Measurements from ENCODE around the gene ACIN1. TPM values are rescaled to one million over a fixed set of nuclear protein-coding genes. Genes with fewer than 3 reads are reported as not detected.
A peak's percentile ranks its signal among the peaks of the same experiment; 100 is the strongest.

The ACIN1 gene
- total and polyA plus RNA-seq, 2 of the 8 experiments (the other 6 are each of a cell fraction or from before 2014, with no cell fraction given): 132 to 233 TPM

- CTCF ChIA-PET (ENCODE audit: partially characterized antibody): interaction anchor here (0.7 to 1.0 kb wide), 3 partner anchors 19 to 72 kb away, joined by 3 to 4 read pairs (median 3); no protein-coding TSS in a partner anchor
- Histone ChIP-seq H3K23me2 (ENCODE audit: low read depth, low read length) (no peaks in the 10 kb centered on the region; the same call in 1 of the 2 replicates), H3K79me2 (ENCODE audit: control insufficient read depth in 1 of 2, insufficient read depth in 2 of 2, low read length in 2 of 2) (no peaks in the 10 kb centered on the region), H2BK15ac (ENCODE audit: low read length) (0 out of 2 replicates have a peak overlapping the region, but pooled peaks have one; percentile 32), H3K14ac (ENCODE audit: insufficient read length) (no peak overlapping the region), H3K36me3 (ENCODE audit: control insufficient read depth in 2 of 4, insufficient read depth in 4 of 4, low read length in 3 of 4) (no peaks in the 10 kb centered on the region), H4K91ac (replicated peaks; ENCODE audit: insufficient read length, low read length) (no peak overlapping the region), H3K23ac (ENCODE audit: insufficient read length) (no peak overlapping the region), H4K20me1 (replicated peaks in 1 of 2; ENCODE audit: control insufficient read depth in 1 of 2, insufficient read depth in 2 of 2, low read length in 2 of 2) (no peaks in the 10 kb centered on the region), H2BK120ac (replicated peaks; ENCODE audit: low read depth, low read length) (no peak overlapping the region), H3K4ac (replicated peaks; ENCODE audit: insufficient read length, low read depth, low read length) (no peak overlapping the region), H2BK20ac (ENCODE audit: low read length) (no peak overlapping the region), H3K56ac (replicated peaks; ENCODE audit: insufficient read length, low read depth, low read length) (no peak overlapping the region), H3K18ac (ENCODE audit: extremely low read depth, low read length) (no peak overlapping the region), H3K4me3 (ENCODE audit: extremely low read depth in 1 of 4, insufficient read depth in 2 of 4, low read depth in 3 of 4, low read length in 4 of 4) (no peak overlapping the region), H3K27ac (ENCODE audit: low read depth, low read length) (no peak overlapping the region), H3K4me2 (ENCODE audit: insufficient read depth in 1 of 2, low read depth in 2 of 2, low read length in 2 of 2) (no peak overlapping the region), H2BK5ac (ENCODE audit: low read depth, low read length) (no peak overlapping the region), H3K27me3 (replicated peaks in 1 of 4; ENCODE audit: control insufficient read depth in 3 of 4, extremely low read depth in 1 of 4, insufficient read depth in 3 of 4, low read length in 3 of 4) (peaks cover 0 to 3% (median 0%) of the 10 kb centered on the region in 4 experiments; a peak in 2 of 7 replicates), H3K79me1 (ENCODE audit: low read depth, low read length) (no peaks in the 10 kb centered on the region), H2BK12ac (ENCODE audit: low read depth, low read length) (no peak overlapping the region), H2AFZ (ENCODE audit: low read length) (no peak overlapping the region), H3K9ac (replicated peaks in 1 of 4; ENCODE audit: extremely low read depth in 1 of 4, low read depth in 3 of 4, low read length in 3 of 4) (no peak overlapping the region), H4K5ac (ENCODE audit: insufficient read length, low read depth, low read length) (no peak overlapping the region), H3K4me1 (replicated peaks in 1 of 4; ENCODE audit: control insufficient read depth in 3 of 4, insufficient read depth in 4 of 4, low read length in 3 of 4) (peaks cover 0 to 14% (median 5%) of the 10 kb centered on the region in 4 experiments; a peak in 6 of 7 replicates), H2AK5ac (ENCODE audit: low read depth, low read length) (no peak overlapping the region), H4K8ac (ENCODE audit: extremely low read depth, insufficient read depth, low read length) (no peak overlapping the region; the same call in 1 of the 2 replicates), H3K9me3 (ENCODE audit: insufficient read depth in 2 of 2, low read depth in 1 of 2, low read length in 1 of 2) (no peaks in the 10 kb centered on the region; a peak in 1 of 4 replicates)
- POLR2A ChIA-PET (ENCODE audit: partially characterized antibody): no interaction called here
- FAIRE-seq (no peak), DNase-seq (ENCODE audit: low read depth in 1 of 2, low spot score in 2 of 2) (no peak)
- 89% methylated on average over 10 of the region's 10 CpGs; no CpG with 5 or more reads in 1 of the 2 experiments for WGBS, 2 experiments (ENCODE audit: extremely low coverage in 1 of 2, insufficient coverage in 1 of 2, insufficient read length in 1 of 2, insufficient replicate concordance in 2 of 2, low coverage in 1 of 2, low lambda C conversion rate in 2 of 2, missing lambda C conversion rate in 1 of 2)
- no peak for TF ChIP-seq HDAC6 (IDR thresholded peaks at IDR 0.05; ENCODE audit: low read depth, low read length)
- no peak for TF ChIP-seq FOSL1 (IDR thresholded peaks at IDR 0.05; ENCODE audit: insufficient read depth, low read depth, low read length)
- no peak for TF ChIP-seq SUZ12 (IDR thresholded peaks at IDR 0.05; ENCODE audit: low read length)
- TF ChIP-seq RNF2 (IDR thresholded peaks at IDR 0.05; ENCODE audit: borderline replicate concordance, low read depth, low read length, missing control alignments, poor library complexity, severe bottlenecking): no peak
- no peak for TF ChIP-seq BACH1 (IDR thresholded peaks at IDR 0.05; ENCODE audit: low read length)
- no peak for TF ChIP-seq KDM4A (IDR thresholded peaks at IDR 0.05; ENCODE audit: low read depth, low read length, severe bottlenecking)
- TF ChIP-seq YY1 (IDR thresholded peaks at IDR 0.05; ENCODE audit: low read depth, low read length): no peak
- TF ChIP-seq POU5F1 (IDR thresholded peaks at IDR 0.05; ENCODE audit: low read depth, low read length): no peak
- TF ChIP-seq EZH2 (IDR thresholded peaks at IDR 0.05; ENCODE audit: low read depth, low read length, severe bottlenecking): no peak
Observed at GRCh38 chr14:23115039-23115731, 20.2 kb upstream of the ACIN1 start.
